Prostate gland (tissue), 2 donors: ENCODE data around the gene MIS12. TPM values are rescaled to one million over a fixed set of nuclear protein-coding genes. Genes with fewer than 3 reads are reported as not detected.

Source experiments
- DNase-seq: peaks from one replicate; pipeline ENCODE4 v3.0.0-alpha.2; 2019; ENCODE audit warnings: low spot score
- H3K27ac ChIP-seq, 2 donors: fragments of 200-600 bp; sonication (generic); 2 replicates each; pipeline ENCODE4 v1.5.1; 2017 to 2019
- H3K27me3 ChIP-seq: fragments of 200-600 bp; sonication (generic); replicated peaks from 2 replicates; pipeline ENCODE4 v1.5.1; 2019; ENCODE audit not compliant: insufficient read depth
- H3K36me3 ChIP-seq, 2 donors: fragments of 200-600 bp; sonication (generic); 1 replicate in 1 of 2; 2 replicates in 1 of 2; pipeline versions ENCODE4 v1.5.1 to v1.8.1; 2017 to 2019
- H3K4me1 ChIP-seq: fragments of 200-600 bp; sonication (generic); replicated peaks from 2 replicates; pipeline ENCODE4 v1.5.1; 2019
- H3K4me3 ChIP-seq, 2 donors: fragments of 200-600 bp; sonication (generic); 2 replicates each; pipeline ENCODE4 v1.5.1; 2017 to 2019
- H3K9me3 ChIP-seq: fragments of 200-600 bp; sonication (generic); 2 replicates; pipeline ENCODE4 v1.5.1; 2017
- CTCF ChIP-seq, 4 experiments: fragments of 200-600 bp in 2 of 4; fragments of 450-650 bp in 2 of 4; sonication (generic) in 2 of 4; IDR thresholded peaks; 1 replicate in 3 of 4; 2 replicates in 1 of 4; pipeline ENCODE4 v1.5.1; 2016 to 2019; ENCODE audit warnings: antibody characterized with exemption in 4 of 4, mild to moderate bottlenecking in 2 of 4, moderate library complexity in 2 of 4
- POLR2A ChIP-seq: fragments of 450-650 bp; IDR thresholded peaks from one replicate; pipeline ENCODE4 v1.6.1; 2016; ENCODE audit warnings: antibody characterized with exemption, mild to moderate bottlenecking
- POLR2AphosphoS5 ChIP-seq: sonication (generic); formaldehyde crosslinking; IDR thresholded peaks from one replicate; pipeline ENCODE4 v1.6.1; 2017; ENCODE audit warnings: antibody characterized with exemption
- WGBS: methylation state at CpG from one replicate; pipeline ENCODE4 v1.1.5; 2018; 5-methylcytosine and 5-hydroxymethylcytosine counted together
- intact Hi-C: fragments of 100-400 bp; cut with DNase I; formaldehyde crosslinking; loops from one replicate; pipeline ENCODE4 v1.14.2; 2022
- total RNA-seq, 2 donors: library from RNA; depleted of rRNA; stranded (reverse); fragments of >200 nt; gene quantifications; one replicate each; pipeline ENCODE4 v1.1.0, GENCODE V29; 2016

Gene MIS12
- total RNA-seq, 2 donors from 2014 or later, result 7.9 to 18.7 TPM

GRCh38 chr17:5511401-5512225 is 25.2 kb downstream of the MIS12 start:
- no peaks in the 10 kb centered on the region for H3K27me3 ChIP-seq
- H3K36me3 ChIP-seq, result no peaks in the 10 kb centered on the region
- TF ChIP-seq POLR2A (no peak), CTCF (IDR thresholded peaks at IDR 0.05) (no peak), POLR2AphosphoS5 (no peak)
- no peak overlapping the region for H3K27ac ChIP-seq
- no peak for DNase-seq
- intact Hi-C loops, result no loop called here
- WGBS, result 42% methylated on average over 17 of the region's 17 CpGs
- no peak overlapping the region for H3K4me3 ChIP-seq
- no peaks in the 10 kb centered on the region for H3K4me1 ChIP-seq
- H3K9me3 ChIP-seq, result no peaks in the 10 kb centered on the region

- no peak for TF ChIP-seq POLR2AphosphoS5
- no peak for TF ChIP-seq CTCF (IDR thresholded peaks at IDR 0.05)
- no peak for TF ChIP-seq POLR2A
- 64% methylated on average over 7 of the region's 7 CpGs for WGBS
- Histone ChIP-seq H3K36me3 (no peaks in the 10 kb centered on the region), H3K4me1 (no peaks in the 10 kb centered on the region), H3K27ac (no peak overlapping the region), H3K4me3 (no peak overlapping the region), H3K9me3 (no peaks in the 10 kb centered on the region), H3K27me3 (no peaks in the 10 kb centered on the region)
- no peak for DNase-seq
- intact Hi-C loops, result no loop called here
Measured at GRCh38 chr17:5513628-5514027, 27.3 kb downstream of the MIS12 start.

- DNase-seq, result no peak
- TF ChIP-seq POLR2A, result no peak
- no peak for TF ChIP-seq CTCF (IDR thresholded peaks at IDR 0.05)
- no peak for TF ChIP-seq POLR2AphosphoS5
- 83% methylated on average over 10 of the region's 10 CpGs for WGBS
- no peak overlapping the region for H3K27ac ChIP-seq
- H3K4me3 ChIP-seq, result no peak overlapping the region
- no peaks in the 10 kb centered on the region for H3K9me3 ChIP-seq
- H3K36me3 ChIP-seq, result no peaks in the 10 kb centered on the region
- H3K4me1 ChIP-seq, result no peaks in the 10 kb centered on the region
- H3K27me3 ChIP-seq, result no peaks in the 10 kb centered on the region
- intact Hi-C loops, result no loop called here
Measured at GRCh38 chr17:5514976-5515375, 28.6 kb downstream of the MIS12 start.

- no peaks in the 10 kb centered on the region for H3K9me3 ChIP-seq
- WGBS, result 51% methylated on average over 5 of the region's 5 CpGs
Measured at GRCh38 chr17:5516060-5516792, 29.9 kb downstream of the MIS12 start.

More at GRCh38 chr17:5516060-5516792, 29.9 kb downstream of the MIS12 start:
- intact Hi-C loops, result no loop called here
- Histone ChIP-seq H3K4me1 (no peaks in the 10 kb centered on the region), H3K36me3 (no peaks in the 10 kb centered on the region), H3K27ac (no peak overlapping the region), H3K27me3 (no peaks in the 10 kb centered on the region), H3K4me3 (no peak overlapping the region)
- no peak for TF ChIP-seq CTCF (IDR thresholded peaks at IDR 0.05)
- no peak for TF ChIP-seq POLR2AphosphoS5
- TF ChIP-seq POLR2A, result no peak
- DNase-seq, result no peak
